Esophagus squamous epithelium (tissue), 5 donors: Measurements from ENCODE around the gene TENT4B. TPM values are rescaled to one million over a fixed set of nuclear protein-coding genes. Genes with fewer than 3 reads are reported as not detected.

ENCODE experiments used
- DNase-seq: peaks from one replicate; lab custom pipeline; 2025; lab: John Stamatoyannopoulos, UW
- H3K27ac ChIP-seq, 4 donors: fragments of 200-600 bp; sonication (generic); one replicate each; pipeline ENCODE4 v1.5.1; 2016 to 2019; ENCODE audit warnings: mild to moderate bottlenecking in 1 of 4
- H3K27me3 ChIP-seq, 4 donors: fragments of 200-600 bp; sonication (generic); 1 replicate in 3 of 4; 2 replicates in 1 of 4; pipeline versions ENCODE4 v1.5.1 to v1.6.0; 2017 to 2021; ENCODE audit warnings: antibody characterized with exemption in 1 of 4
- H3K36me3 ChIP-seq, 3 donors: fragments of 200-600 bp; sonication (generic); one replicate each; pipeline ENCODE4 v1.5.1; 2016 to 2019
- H3K4me1 ChIP-seq, 3 donors: fragments of 200-600 bp; sonication (generic); one replicate each; pipeline ENCODE4 v1.5.1; 2017 to 2019
- H3K4me3 ChIP-seq, 4 donors: fragments of 200-600 bp; sonication (generic); 1 replicate in 3 of 4; 2 replicates in 1 of 4; pipeline ENCODE4 v1.5.1; 2016 to 2019; ENCODE audit warnings: mild to moderate bottlenecking in 2 of 4, moderate library complexity in 1 of 4
- H3K9me3 ChIP-seq, 3 donors: fragments of 200-600 bp; sonication (generic); one replicate each; pipeline ENCODE4 v1.5.1; 2016 to 2019
- POLR2A ChIP-seq, 4 donors: fragments of 450-650 bp; IDR thresholded peaks; one replicate each; pipeline ENCODE4 v1.6.1; 2017; ENCODE audit warnings: antibody characterized with exemption in 4 of 4, mild to moderate bottlenecking in 4 of 4, moderate library complexity in 3 of 4
- WGBS, 2 donors: methylation state at CpG; one replicate each; pipeline ENCODE4 v1.1.5; 2018; 5-methylcytosine and 5-hydroxymethylcytosine counted together
- intact Hi-C: fragments of 100-400 bp; cut with DNase I; formaldehyde crosslinking; loops from one replicate; pipeline ENCODE4 v1.15.0; 2022
- total RNA-seq, 4 donors: library from RNA; depleted of rRNA; stranded (reverse); fragments of >200 nt; gene quantifications; one replicate each; pipeline ENCODE4 v1.1.0, GENCODE V29; 2016
- TF ChIP-seq, protein P1 (sequence below), 6 experiments: fragments of 450-650 bp in 4 of 6; fragments of 200-600 bp in 2 of 6; sonication (generic) in 2 of 6; IDR thresholded peaks; one replicate each; pipeline ENCODE4 v1.5.1; 2016 to 2019; ENCODE audit warnings: antibody characterized with exemption in 6 of 6, mild to moderate bottlenecking in 4 of 6, moderate library complexity in 4 of 6
- donor health status: DM: yes; HTN: yes; CAD: no.

The TENT4B gene
- total RNA-seq, 4 donors from 2014 or later, result 6.3 to 11.4 (median 8.4) TPM

GRCh38 chr16:50263940-50264929 lies 111.1 kb downstream of the TENT4B start:
- Histone ChIP-seq H3K4me3 (no peak overlapping the region), H3K4me1 (peaks cover 16 to 63% (median 27%) of the 10 kb centered on the region in 3 donors), H3K9me3 (no peaks in the 10 kb centered on the region), H3K36me3 (no peaks in the 10 kb centered on the region), H3K27ac (no peak overlapping the region), H3K27me3 (no peaks in the 10 kb centered on the region)
- no peak for DNase-seq
- 76 to 84% methylated on average over 7 to 8 of the region's 8 CpGs for WGBS, 2 donors
- TF ChIP-seq, protein P1, sequence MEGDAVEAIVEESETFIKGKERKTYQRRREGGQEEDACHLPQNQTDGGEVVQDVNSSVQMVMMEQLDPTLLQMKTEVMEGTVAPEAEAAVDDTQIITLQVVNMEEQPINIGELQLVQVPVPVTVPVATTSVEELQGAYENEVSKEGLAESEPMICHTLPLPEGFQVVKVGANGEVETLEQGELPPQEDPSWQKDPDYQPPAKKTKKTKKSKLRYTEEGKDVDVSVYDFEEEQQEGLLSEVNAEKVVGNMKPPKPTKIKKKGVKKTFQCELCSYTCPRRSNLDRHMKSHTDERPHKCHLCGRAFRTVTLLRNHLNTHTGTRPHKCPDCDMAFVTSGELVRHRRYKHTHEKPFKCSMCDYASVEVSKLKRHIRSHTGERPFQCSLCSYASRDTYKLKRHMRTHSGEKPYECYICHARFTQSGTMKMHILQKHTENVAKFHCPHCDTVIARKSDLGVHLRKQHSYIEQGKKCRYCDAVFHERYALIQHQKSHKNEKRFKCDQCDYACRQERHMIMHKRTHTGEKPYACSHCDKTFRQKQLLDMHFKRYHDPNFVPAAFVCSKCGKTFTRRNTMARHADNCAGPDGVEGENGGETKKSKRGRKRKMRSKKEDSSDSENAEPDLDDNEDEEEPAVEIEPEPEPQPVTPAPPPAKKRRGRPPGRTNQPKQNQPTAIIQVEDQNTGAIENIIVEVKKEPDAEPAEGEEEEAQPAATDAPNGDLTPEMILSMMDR (IDR thresholded peaks at IDR 0.05), result no peak
- no peak for TF ChIP-seq POLR2A (IDR thresholded peaks at IDR 0.05)
- intact Hi-C loops, result no loop called here

DNA sequence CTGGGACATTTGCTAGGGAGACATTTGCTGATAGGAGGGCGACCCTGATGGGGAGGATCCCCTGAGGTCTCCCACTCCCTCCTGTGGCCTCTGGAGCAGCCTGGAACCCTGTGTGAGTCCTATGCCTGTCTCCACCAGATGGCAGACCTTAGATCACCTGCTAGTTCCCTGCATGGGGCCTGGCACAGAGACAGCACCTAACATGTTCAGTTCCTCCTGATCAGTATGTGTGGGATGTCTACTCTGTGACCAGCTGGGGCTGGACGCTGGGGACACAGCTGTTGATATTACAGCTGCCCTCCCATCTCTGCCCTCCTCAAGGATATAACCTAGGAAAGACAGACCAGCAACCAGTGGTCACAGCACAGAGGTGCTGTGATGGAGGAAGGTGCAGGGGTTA lies 112.2 kb downstream of the TENT4B start:
- Histone ChIP-seq H3K4me3 (no peak overlapping the region), H3K27ac (peak overlapping the region in 2 of 4 donors; percentile 76), H3K36me3 (peaks cover 0 to 2% (median 0%) of the 10 kb centered on the region in 3 donors), H3K27me3 (no peaks in the 10 kb centered on the region), H3K4me1 (peaks cover 10 to 54% (median 20%) of the 10 kb centered on the region in 3 donors), H3K9me3 (no peaks in the 10 kb centered on the region)
- 67 to 80% methylated on average over 1 to 2 of the region's 2 CpGs for WGBS, 2 donors
- TF ChIP-seq, protein P1 (IDR thresholded peaks at IDR 0.05), result peak; percentile 10 to 44 (median 28)
- TF ChIP-seq POLR2A (IDR thresholded peaks at IDR 0.05), result no peak
- intact Hi-C loops, result no loop called here
- no peak for DNase-seq

- DNase-seq, result no peak
- peak overlapping the region in 3 of 4 donors; percentile 44 to 60 (median 44) for H3K4me3 ChIP-seq
- intact Hi-C loops, result no loop called here
These were observed 112.7 kb downstream of the TENT4B start for GRCh38 chr16:50265716-50266336.

DNA sequence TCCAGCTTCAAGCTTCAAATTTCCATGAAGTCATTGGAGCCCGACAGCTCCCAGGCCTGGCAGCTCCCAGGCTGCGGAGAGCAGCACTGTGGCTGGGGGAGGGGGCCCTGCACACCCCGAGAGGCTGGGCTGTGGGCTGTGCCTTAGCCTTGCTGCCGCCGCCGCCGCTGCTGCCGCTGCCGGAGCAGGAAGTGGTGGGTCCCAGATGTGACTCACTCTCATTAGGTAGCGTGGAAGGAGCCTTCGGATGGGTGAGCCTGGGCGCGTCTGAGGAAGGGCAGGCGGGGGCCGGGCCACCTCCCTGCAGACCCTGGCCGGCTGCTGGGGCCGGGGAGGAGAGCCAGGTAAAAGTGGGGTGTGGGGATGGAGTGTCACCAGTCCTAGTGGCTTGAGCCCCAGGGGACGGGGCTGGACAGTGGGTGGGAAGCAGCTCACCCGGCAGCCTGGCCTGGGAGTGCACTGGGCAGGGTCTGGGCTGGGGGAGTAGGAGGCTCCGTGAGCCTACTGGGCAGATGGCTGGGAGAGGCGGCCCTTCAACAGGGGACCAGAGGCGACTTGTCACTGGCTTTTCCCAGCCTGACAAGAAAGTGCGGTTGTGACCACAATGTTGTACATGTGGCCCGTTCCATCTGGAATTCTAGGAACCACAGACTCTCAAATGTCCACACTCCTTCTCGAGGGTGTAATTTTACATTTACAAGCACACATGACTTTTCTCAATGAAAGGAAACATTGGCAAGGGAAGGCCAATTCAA lies 113.4 kb downstream of the TENT4B start, which contains the start of gene ADCY7:
Gene ADCY7 (plus strand): TSS at position 215 of the 755 bp plus-strand sequence. CDS start 21,629 bp downstream, outside the sequence.
- 25 to 59% methylated on average over 5 to 14 of the region's 25 CpGs for WGBS, 2 donors
- Histone ChIP-seq H3K4me1 (peaks cover 10 to 49% (median 20%) of the 10 kb centered on the region in 3 donors), H3K27me3 (no peaks in the 10 kb centered on the region), H3K9me3 (no peaks in the 10 kb centered on the region), H3K4me3 (peak within 1 kb of the TSS; percentile 9 to 60 (median 44)), H3K36me3 (peaks cover 0 to 15% (median 0%) of the 10 kb centered on the region in 3 donors), H3K27ac (peak within 1 kb of the TSS; percentile 56 to 78 (median 76))
- DNase-seq, result peak; percentile 28
- intact Hi-C loops, result no loop called here
- TF ChIP-seq, protein P1 (IDR thresholded peaks at IDR 0.05), result no peak
- TF ChIP-seq POLR2A (IDR thresholded peaks at IDR 0.05), result peak in 1 of 4 donors; percentile 40

More at GRCh38 chr16:50265716-50266336, 112.7 kb downstream of the TENT4B start:
- Histone ChIP-seq H3K4me1 (peaks cover 10 to 54% (median 20%) of the 10 kb centered on the region in 3 donors), H3K9me3 (no peaks in the 10 kb centered on the region), H3K27ac (peak overlapping the region; percentile 56 to 78 (median 76)), H3K27me3 (no peaks in the 10 kb centered on the region), H3K36me3 (peaks cover 0 to 8% (median 0%) of the 10 kb centered on the region in 3 donors)
- TF ChIP-seq, protein P1 (IDR thresholded peaks at IDR 0.05), result no peak
- TF ChIP-seq POLR2A (IDR thresholded peaks at IDR 0.05), result no peak
- 63 to 75% methylated on average over 1 to 4 of the region's 10 CpGs for WGBS, 2 donors
